HG02981 (cell line): ENCODE data around the gene RTN4RL2.

Experiments used
- ATAC-seq: cut with Tn5 transposase; IDR thresholded peaks from one replicate; pipeline ENCODE4 v1.9.1; 2021; ENCODE audit warnings: mild to moderate bottlenecking, moderate library complexity; ENCODE audit not compliant: unreplicated experiment

RTN4RL2 gene

DNA sequence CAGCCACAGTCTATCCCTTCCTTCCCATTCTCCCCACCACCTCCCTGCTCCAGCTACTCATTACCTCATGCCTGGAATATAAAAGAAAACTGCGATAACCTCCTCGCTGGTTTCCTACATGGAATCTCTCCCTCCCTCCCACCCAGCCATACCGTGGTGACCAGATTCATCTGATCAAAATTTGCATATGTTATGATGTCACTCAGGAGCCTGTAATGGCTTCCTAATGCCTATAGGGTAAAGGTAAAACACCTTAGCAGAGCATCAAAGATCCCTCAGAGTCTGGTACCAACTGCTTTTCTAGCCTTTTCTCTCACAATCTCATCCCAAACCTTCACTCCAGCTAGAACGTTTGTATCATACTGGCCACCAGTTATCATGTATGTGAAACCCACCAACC, 19.6 kb downstream of the RTN4RL2 start:
- no peak for ATAC-seq

DNA sequence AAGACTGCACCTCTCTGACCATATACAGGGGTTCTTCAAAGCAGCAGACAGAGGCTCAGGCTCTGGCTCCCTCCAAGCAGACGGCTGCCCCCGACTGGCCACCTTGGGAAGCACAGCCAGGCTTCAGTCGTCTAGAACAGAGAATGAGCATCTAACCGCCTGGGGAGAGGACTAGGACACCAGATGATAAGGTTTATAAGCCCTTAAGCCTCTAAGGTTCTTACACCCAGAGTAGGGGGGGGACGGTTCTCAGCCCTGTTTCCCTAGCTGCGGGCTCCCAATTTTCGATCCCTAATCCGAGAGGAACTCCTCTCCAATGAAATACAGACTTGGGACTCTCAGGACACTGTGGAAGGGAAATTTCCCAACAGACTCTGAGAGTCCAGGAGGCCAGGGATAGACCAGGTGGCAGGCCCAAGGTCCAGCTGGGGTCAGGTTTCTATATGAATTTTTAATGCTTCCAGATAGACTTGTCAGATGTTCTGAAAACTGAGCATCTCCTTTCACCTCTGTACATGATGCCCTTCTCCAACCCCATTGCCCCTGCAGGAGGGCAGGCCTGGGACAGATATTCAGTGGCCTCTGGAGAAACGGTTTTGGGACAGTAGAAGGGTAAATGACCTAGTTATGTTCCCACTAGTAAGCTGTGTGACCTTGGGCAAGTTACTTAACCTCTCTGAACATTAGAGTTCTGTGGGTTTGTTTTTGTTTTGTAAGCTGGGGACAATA, 20.2 kb downstream of the RTN4RL2 start:
- peak; percentile 35 for ATAC-seq

DNA sequence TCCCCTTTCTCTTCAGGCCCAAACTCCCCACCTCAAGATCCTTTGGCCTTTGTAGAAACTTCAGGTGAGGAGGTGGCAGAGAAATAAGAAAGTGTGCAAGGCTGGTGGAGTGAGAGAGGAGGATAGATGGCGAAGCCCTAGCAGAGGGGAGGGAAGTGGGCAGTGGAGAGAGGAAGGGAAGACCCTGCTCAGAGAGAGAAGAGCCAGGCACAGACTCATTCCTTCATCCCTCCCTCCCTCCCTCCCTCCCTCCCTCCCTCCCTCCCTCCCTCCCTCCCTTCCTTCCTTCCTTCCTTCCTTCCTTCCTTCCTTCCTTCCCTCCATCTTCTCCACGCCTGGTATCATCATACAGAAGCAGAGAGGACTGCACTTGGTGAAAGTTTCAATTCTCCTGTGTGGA, 21.0 kb downstream of the RTN4RL2 start:
- no peak for ATAC-seq

DNA sequence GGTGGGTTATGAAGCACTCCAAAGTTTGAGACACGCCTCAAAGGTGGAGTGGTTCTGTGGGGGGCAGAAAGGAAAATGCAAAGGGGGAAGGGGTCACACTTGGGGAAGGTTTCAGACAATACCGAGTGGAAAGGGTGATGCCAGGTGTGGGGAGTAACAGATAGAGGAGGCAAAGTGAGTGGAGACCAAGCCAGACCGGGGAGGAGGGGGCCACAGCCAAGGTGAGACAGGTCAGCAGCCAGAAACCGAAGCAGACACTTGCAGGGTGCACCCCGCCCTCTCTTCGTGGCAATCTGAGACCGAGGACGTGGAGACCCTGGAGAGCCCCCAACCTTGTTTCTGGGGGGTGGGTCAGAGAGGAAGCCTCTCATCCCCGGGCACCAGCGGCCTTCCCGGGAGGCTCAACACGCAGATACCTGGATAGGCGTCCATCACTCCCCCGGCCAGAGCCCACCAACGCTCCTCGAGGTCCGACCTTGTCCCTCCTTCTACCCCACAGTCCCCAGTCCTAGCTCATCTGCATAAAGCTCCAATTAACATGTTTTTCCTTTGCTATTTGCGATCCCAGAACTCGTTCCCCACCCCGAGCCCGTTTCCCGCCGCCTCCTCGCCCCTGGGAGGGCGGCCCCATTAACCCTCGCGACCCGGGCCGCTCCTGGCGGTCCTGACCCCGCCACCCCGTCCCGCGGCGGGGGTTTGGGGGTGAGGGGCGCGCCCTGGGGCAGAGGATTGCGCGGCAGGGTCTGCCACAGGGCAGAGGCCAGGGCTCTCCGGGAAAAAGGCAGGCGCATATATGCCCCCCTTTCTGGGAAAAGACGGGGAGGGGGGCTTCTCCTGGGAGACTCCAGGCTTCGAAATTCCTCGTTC, 21.8 kb downstream of the RTN4RL2 start:
- ATAC-seq: no peak

DNA sequence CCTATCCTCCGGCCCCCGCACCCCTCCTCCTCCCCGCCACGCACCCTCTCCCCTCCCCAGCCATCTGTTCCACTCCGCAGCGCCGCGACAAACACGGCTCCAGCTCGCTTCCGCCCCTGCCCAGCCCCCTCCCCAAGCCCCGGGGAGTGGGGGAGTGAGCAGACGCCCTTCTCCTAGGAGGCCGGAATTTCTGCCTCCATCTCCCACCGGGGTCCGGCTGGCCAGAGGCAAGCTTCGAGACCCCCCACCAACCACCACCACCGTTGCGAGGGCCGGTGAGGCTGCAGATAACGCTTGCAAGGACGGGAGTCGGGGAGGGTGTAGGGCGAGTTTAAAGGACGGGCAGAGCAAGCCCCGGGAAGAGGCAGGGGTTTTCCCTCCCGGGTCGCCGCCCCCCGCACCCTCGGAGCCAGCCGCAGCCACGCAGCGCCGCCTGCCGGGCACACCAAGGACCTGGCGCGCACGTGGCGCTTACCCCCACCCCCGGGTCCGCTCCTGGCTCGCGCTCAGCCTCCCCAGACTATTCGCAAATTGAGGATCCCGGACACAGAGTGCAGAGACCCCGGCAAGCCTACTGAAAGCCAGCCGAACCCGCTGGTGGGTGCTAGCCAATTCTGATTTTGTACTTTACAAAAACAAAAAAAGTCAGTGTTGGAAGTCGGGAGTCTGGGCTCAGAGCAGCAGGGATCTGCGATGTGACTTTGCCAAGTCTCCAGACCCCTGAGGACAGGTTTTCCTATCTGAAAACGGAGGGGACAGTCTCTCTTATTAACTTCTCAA, 22.6 kb downstream of the RTN4RL2 start:
- ATAC-seq: no peak

DNA sequence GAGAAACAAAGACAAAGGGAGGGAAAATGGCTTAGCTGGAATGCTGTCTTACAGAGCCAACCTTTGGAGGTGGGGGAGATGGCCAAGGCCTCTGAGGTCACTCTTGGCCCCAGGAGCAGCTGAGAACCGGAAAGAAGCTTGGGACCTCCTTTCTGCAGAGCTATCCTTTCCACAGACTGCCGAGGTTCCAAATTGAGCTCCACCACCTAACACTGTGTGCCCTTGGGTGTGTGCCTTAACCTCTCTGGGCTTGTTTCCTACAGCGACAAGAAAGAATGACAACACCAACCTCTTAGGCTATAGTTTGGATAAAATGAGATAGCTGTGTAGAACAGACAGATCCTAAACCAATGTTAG, 23.2 kb downstream of the RTN4RL2 start:
- no peak for ATAC-seq

DNA sequence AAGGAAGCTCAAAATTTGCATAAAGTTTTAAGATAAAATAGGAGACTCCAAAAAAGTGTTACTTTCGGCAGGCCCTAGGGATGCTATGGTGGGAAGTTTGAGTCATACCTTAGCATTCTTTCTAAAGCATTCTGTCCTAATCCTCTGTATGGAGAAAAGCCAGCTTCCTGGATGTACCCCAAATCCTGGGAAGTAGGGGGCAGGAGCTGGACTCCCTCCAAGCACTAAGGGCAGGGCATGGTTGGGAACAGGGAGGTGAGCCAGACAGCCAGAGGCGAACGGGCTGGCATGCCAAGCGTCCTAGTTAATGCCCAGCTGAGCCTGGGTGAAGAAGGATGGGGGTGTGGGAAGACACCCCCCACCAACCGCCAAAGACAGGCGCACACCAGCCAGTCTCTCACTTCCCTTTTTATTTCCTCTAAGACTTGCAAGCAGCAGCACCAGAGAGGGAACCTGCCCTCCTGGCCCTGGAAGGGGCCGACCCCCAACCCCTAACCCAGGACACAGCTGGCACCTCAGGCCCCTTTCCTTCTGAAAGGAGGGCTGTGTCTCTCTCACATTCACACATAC, 23.9 kb downstream of the RTN4RL2 start:
- peak; percentile 56 for ATAC-seq

DNA sequence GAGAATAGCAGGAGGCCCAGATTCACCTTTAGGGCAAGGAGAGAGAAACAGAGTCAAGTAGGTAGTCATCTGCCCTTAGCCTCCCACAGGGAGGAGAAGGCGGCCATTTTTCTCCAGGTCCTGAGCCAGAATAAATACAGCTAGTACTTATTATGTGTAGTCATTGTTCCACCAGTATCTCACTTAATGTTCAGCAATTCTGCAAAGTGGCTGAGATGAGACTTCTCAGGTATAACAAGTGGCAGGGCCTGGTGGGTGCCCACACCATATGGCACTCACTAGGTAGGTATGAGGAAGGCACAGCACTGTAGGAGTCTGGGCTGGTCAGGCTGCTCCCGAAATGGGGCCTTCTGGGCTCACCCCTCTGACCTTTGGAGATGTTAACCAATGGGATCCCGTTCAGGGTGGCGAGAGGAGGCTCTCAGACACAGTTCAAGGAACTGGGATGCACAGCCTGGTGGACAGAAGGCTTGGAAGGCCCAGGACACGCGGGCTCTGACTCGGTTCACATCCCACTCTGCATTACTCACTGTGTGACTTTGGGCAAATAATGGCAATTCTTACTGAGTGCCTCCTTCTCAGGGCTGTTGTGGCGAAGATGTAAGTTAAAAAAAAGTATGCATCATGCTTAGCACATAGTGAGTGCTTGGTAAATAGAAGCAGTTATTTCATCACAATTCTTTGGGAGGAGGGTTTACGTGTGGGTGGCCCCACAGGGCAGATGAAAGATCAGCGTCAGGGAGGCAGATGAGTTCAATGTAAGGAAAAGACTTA, 25.1 kb downstream of the RTN4RL2 start:
- ATAC-seq: no peak

DNA sequence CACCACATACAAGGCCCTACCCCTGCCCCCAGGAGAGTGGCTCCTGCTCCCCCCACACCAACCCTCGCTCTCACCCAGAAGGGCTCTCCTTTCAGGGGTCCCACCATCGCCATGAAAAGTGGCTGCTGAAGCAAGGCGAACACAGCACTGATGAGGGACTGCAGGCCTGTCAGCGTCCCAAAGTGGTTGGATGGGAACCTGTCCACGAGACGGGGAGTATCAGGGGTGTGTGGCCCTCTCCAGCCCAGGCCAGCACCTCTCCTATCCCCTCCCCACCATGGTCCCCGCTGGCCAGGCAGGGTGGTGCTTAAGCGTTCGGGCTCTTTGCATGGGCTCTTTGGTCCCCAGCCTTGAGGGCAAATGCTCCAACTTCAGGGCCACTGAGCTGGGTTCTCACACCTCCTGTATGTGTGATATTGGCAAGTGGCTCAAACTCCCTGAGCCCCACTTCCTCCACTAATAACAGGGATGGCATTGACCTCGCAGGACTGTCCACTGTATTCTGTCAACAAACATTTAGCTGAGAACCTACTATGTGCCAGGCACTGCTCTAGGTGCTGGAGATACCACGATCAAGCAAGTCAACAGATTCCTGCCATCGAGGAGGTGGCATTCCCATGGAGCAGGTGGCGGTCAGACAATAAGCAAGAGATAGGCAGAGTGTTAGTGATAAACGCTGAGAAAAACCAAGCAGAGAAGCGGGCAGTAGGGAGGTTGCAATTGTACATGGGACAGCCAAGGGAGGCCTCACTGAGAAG, 26.9 kb downstream of the RTN4RL2 start:
- ATAC-seq: no peak

DNA sequence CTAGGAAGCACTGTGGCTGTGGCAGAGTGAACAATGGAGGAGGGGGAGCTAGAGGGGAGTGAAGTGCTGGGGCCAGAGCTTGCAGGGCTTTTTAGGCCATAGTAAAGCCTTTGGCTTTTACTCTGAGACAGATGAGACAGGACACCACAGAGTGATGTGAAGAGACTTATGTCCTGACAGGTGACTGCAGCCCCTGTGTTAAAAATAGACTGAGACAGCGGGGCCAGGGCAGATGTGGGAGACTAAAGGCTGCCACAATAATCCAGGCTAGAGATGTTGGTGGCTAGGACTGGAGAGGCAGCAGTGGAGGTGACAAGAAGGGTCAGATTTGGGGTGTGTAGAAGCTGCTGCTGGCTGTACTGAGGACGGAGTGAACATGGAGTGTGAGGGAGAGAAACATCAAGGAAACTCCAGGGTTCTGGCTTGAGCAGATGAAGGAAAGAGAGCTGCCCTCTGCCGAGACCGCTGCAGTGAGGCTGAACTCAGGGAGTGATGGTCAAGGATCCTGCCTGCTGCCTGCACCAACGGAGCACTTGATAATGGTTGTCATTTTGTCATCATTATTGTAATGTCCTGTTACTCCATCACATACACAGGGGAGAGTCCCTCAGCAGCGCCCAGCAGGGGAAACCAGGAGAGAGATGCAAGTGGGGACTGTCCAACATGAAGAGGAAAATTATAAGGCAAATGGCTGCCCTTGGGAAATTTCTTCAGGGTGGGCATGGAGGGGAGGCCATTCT, 27.8 kb downstream of the RTN4RL2 start:
- ATAC-seq: no peak

DNA sequence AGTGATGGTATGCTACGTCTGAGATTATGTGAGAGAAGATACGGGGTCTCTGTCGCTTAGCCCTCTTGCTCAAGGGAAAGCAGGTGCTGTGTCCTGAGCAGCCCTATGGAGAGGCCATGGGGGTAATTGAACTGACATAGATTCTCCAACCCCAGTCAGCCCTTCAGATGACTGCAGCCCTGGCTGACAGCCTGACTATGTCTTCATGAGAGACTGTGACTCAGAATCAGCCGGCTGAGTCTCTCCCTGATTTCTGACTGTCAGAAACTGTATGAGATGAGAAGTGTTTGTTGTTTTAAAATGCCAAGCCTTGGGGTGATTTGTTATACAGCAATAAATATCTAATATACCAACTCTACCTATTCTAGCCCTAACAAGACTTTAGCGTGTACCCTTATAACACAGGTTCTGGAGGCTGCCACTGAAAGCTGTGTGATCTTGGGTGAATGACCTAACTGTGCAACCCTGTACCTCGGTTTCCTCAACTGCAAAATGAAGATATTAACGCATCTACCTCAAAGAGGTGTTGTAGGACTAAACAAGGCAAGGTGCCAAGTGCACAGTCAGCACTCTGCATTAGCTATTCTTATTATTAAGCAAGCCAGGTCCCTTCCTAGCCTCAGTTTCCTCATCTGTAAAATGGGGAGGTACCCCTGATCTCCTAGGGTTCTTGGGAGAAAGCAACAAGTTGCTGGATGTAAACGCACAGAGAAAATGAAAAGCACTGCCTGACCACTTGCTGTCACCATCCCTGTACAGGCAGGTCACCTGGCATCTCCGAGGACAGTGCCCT, 30.3 kb downstream of the RTN4RL2 start:
- no peak for ATAC-seq

DNA sequence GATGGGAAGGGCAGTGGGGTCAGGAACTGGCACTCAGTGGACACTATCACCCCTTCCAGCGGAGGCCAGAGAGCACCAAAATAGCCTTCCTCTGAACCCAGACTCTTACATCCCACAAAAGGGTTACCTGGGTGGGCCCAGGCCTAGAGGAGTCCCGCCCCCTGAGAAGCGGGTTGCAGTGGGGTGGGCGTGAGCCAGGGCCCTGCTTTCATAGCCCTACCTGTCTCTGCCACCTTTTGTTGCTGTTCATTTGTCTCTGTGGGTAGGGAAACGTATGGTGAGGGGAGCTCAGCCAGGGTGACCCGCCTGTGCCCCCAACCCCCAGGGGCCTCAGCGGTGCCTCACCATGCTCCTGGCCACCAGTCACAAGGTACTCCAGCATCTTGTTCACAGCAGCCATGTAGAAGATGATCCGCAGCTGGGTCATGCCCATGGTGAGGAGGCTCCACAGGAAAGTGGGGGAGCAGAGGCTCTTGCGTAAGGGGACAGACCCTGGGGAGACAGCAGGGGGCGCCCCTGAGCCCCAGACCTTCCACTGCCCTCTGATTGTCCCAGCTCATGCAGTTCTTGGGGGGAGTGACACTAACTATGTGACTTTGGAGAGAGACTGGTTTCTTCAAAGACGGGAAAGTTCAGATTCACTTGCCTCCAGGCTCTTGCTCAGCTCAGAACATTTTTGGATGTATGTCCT, 31.2 kb downstream of the RTN4RL2 start:
- ATAC-seq: no peak

DNA sequence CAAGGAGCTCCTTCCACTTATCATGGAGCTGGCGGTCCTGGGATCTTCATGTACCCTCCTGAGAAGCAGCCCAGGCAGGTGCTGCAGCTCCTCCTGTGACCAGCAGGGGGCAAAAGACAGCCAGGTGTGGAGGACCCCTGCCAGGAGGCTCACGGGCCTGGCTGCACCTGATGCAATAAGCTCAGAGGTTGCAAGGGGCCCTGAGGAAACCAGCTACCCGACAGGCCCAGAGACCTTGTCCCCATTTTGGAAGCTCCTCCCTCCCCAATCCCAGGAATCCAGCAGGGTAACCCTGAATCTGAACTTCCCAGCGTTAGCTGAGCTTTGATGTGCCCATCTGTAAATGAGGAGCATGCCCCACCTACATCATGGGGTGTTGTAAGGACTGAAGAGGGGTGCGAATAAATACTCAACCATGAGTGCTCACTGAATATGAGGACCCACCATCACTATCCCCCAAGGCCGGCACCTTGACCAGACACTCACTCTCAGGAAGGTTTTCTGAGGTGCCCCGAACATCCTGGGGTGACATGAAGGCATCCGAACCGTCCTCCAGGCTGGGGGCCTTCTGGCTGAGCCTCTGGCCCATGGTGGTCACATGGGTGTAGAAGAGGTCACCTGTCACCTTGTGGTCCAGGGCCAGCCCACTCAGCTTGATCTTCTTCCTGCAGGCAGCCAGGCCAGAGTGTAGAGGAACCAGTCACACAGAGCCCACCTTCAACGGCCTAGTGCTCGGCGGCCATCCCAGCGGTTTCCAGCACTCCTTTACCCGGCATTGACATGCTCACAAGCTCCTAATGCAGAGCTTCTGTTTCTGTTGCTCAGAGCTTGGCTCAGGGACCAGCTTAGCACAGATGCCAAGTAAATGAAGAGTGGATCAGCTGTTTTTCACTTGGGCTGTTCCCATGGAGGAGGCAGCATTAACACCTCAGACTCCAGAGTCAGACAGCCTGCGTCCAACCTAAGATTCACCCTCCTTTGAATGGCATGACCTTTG, 33.5 kb downstream of the RTN4RL2 start:
- no peak for ATAC-seq

DNA sequence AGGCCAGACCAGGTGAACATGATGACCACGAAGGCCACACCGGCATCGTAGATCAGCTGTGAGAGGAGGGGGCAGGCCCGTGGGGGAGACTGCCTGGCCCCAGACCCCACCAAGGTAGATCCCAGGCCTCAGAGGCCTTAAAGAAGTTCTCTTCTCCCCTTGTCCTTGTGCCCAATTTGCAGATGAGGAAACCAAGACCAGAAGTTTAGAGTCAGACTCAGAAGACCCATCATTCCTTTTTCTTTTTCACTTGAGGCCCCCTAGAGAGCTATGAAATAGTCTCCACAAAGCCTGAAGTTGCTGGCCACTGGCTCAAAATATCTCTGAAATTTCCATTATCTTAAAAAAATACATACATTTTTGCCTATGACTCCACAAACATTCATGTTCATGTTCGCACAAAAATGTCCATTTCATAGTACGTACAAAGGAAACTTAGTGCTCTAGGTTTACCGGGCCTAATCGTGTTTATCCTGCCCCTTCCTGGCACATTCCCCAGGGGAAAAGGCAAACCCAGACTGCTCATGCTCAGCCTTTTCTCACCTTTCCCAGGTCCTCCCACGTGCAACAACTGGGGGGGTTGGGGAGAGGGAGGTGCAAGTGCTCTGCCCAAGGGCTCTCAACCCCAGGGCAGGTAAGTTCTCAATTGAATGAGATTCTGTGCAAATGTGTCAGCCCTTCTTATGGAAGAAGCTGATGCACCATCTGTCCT, 35.9 kb downstream of the RTN4RL2 start:
- ATAC-seq: no peak

DNA sequence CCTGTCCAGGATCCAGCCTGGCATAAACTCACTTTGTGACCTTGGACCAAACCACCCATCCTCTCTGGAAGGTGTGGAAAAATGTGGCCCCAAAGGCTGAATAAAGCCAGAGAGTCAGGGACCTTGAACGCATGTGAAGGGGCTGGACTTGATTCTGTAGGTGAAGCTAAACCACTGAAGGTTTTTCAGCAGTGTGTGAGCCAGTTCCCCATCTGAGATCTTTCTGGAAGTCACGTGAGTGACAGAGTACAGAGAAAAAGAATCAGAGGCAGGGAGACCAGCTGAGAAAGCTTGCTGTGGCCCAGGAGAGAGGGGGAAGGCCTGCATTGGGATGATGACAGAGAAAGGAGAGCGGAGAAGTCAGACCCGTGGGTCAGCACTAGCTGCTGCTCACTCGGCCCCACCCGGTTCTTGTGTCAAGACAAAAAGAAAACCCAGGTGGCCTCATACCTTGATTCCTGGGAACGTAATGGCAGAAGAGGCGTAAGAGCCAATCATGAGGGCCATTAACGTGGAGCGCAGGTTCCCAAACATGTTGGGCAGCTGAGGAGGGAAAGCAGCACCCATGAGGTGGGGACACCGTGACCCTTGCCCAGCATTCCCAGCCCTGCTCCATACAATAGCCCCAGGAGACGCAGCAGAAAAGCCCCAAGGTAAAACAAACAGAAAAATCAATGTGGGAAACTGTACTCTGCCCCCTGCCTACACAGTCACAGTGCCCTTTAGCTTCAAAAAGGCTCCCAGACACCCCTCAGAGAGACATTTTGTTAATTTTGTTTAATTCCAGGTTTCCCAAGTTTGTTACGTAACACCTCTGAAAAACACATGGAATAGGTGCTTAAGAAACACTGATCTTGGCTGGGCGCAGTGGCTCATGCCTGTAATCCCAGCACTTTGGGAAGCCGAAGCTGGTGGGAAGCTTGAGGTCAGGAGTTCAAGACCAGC, 37.2 kb downstream of the RTN4RL2 start:
- no peak for ATAC-seq
